Effector CD4-positive, alpha-beta T cell (primary cell): ENCODE results near the gene DCHS1.

Source experiments
- DNase-seq: peaks from one replicate; pipeline ENCODE4 v3.0.0-alpha.2; 2020

DCHS1 gene

GRCh38 chr11:6627762-6628241, 27.8 kb downstream of the DCHS1 start:
- no peak for DNase-seq

GRCh38 chr11:6626971-6627761, 28.4 kb downstream of the DCHS1 start:
- DNase-seq, result no peak

- DNase-seq, result no peak
These were observed 29.7 kb downstream of the DCHS1 start for GRCh38 chr11:6625832-6626420.

GRCh38 chr11:6625156-6625831, 30.3 kb downstream of the DCHS1 start:
- DNase-seq, result no peak

GRCh38 chr11:6623391-6624363, 31.9 kb downstream of the DCHS1 start:
- no peak for DNase-seq

GRCh38 chr11:6622261-6623171, 33.1 kb downstream of the DCHS1 start:
- DNase-seq, result no peak

- no peak for DNase-seq
These were observed 33.8 kb downstream of the DCHS1 start for GRCh38 chr11:6621711-6622211.

- DNase-seq, result no peak
These were observed 35.0 kb downstream of the DCHS1 start for GRCh38 chr11:6620636-6621035.

GRCh38 chr11:6619004-6619745, 36.4 kb downstream of the DCHS1 start, which contains the start of gene TPP1:
Gene TPP1, minus strand, starts transcription at chr11:6619422. Its CDS starts 22 bp downstream, at chr11:6619400.
- DNase-seq, result peak; percentile 87

- DNase-seq, result peak; percentile 65
These were observed 37.2 kb downstream of the DCHS1 start for GRCh38 chr11:6618117-6619003.

GRCh38 chr11:6617315-6617781, 38.3 kb downstream of the DCHS1 start:
- no peak for DNase-seq

- DNase-seq, result no peak
These were observed 38.9 kb downstream of the DCHS1 start for GRCh38 chr11:6616596-6617250.

GRCh38 chr11:6615882-6616585, 39.6 kb downstream of the DCHS1 start:
- DNase-seq, result no peak

GRCh38 chr11:6615046-6615445, 40.6 kb downstream of the DCHS1 start:
- no peak for DNase-seq

GRCh38 chr11:6614446-6614845, 41.2 kb downstream of the DCHS1 start:
- no peak for DNase-seq

GRCh38 chr11:6613496-6613895, 42.1 kb downstream of the DCHS1 start:
- DNase-seq, result no peak

- peak; percentile 95 for DNase-seq
These were observed 43.2 kb downstream of the DCHS1 start, which contains the start of gene TAF10 for GRCh38 chr11:6612213-6613041. Gene TAF10, minus strand, starts transcription at chr11:6612216. Its CDS starts 27 bp downstream, at chr11:6612189.
